Memory B cell (primary cell): ENCODE results near the gene NAT14.
"Not testable (repeated sequence)": the region's sequence is repeated elsewhere in the genome, so short reads cannot be mapped to it uniquely, and the experiment has no call there.

Experiments used
- ATAC-seq: fragments of 150-1000 bp; cut with Tn5 transposase; 2 replicates; pipeline ENCODE4 v1.10.0; 2021; ENCODE audit warnings: low read depth, mild to moderate bottlenecking, moderate library complexity
- DNase-seq, 2 donors: peaks; one replicate each; pipeline ENCODE4 v3.0.0; 2022; ENCODE audit warnings: low spot score in 2 of 2
- H3K27ac Mint-ChIP-seq: one replicate; pipeline ENCODE4 v1.8.0; 2022; ENCODE audit warnings: mild to moderate bottlenecking, moderate library complexity, mixed read lengths
- H3K27me3 Mint-ChIP-seq: one replicate; pipeline ENCODE4 v1.8.0; 2022; ENCODE audit warnings: mixed read lengths
- H3K36me3 Mint-ChIP-seq: one replicate; pipeline ENCODE4 v1.8.0; 2022; ENCODE audit warnings: mild to moderate bottlenecking, mixed read lengths
- H3K4me1 Mint-ChIP-seq: one replicate; pipeline ENCODE4 v1.8.0; 2022; ENCODE audit warnings: mixed read lengths
- H3K4me3 Mint-ChIP-seq: one replicate; pipeline ENCODE4 v1.8.0; 2022; ENCODE audit warnings: mild to moderate bottlenecking, moderate library complexity, mixed read lengths
- H3K9me3 Mint-ChIP-seq: one replicate; pipeline ENCODE4 v1.8.0; 2022; ENCODE audit warnings: mixed read lengths

The NAT14 gene

GRCh38 chr19:55447421-55448174 lies 37.4 kb upstream of the NAT14 start:
- peaks cover 31% of the 10 kb centered on the region for H3K27me3 Mint-ChIP-seq
- no peaks in the 10 kb centered on the region for H3K9me3 Mint-ChIP-seq
- H3K4me1 Mint-ChIP-seq, result peaks cover 16% of the 10 kb centered on the region
- DNase-seq (no peak), ATAC-seq (peak; percentile 22)
- peaks cover 4% of the 10 kb centered on the region for H3K36me3 Mint-ChIP-seq
- no peak overlapping the region for H3K27ac Mint-ChIP-seq
- no peak overlapping the region for H3K4me3 Mint-ChIP-seq

GRCh38 chr19:55448175-55448490 lies 36.9 kb upstream of the NAT14 start:
- not testable (repeated sequence) for H3K36me3 Mint-ChIP-seq, DNase-seq, ATAC-seq, H3K27ac Mint-ChIP-seq, H3K9me3 Mint-ChIP-seq, H3K4me3 Mint-ChIP-seq
- Mint-ChIP-seq H3K4me1 (peaks cover 11% of the 10 kb centered on the region), H3K27me3 (peaks cover 27% of the 10 kb centered on the region)

GRCh38 chr19:55449469-55449868 lies 35.5 kb upstream of the NAT14 start:
- ATAC-seq (no peak), DNase-seq (no peak)
- Mint-ChIP-seq H3K4me3 (no peak overlapping the region), H3K27ac (no peak overlapping the region), H3K9me3 (no peaks in the 10 kb centered on the region), H3K4me1 (peaks cover 14% of the 10 kb centered on the region), H3K27me3 (peaks cover 23% of the 10 kb centered on the region), H3K36me3 (peaks cover 9% of the 10 kb centered on the region)

DNA sequence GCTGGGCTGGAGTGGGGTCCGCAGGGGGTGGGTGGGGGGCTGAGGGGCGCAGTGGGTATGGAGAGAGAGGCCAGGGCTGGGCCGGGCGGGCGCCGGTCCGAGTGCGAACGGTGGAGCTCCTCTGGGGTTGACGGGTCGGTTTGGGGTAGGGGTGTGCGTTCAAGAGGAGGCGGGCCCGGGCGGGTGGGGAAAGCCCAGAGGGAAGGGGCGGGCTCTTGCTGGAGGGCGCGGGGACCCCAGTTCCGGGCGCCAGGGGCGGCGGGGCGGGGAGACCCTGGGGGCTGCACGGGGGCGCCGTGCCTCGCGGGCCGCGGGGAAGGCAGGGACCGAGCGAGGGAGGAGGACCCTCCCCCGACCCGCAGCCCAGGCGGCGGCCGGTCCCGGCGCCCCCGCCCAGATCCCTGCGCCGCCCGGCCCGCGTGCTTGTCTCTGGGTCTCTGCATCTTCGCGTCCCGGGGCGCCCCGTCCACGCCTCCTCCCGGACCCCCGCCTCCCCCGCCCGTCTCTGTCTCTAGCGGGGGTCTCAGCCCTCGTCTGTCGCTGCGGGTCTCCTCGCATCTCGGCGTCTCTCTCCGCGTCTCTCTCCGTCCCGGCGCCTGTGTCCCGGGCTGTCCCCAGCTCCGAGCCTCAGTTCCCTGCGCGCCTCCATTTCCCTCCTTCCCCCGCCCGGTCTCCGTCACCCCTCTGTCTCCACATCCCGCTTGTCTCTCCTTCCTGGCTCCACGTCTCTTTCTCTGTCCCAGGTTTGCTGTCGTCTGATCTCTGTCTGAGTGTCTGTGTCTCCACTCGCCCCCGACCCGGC lies 33.6 kb upstream of the NAT14 start:
- Mint-ChIP-seq H3K4me1 (peaks cover 14% of the 10 kb centered on the region), H3K36me3 (peaks cover 18% of the 10 kb centered on the region), H3K27ac (peak overlapping the region; percentile 89), H3K4me3 (peak overlapping the region; percentile 67), H3K27me3 (peaks cover 18% of the 10 kb centered on the region), H3K9me3 (no peaks in the 10 kb centered on the region)
- no peak for DNase-seq
- ATAC-seq, result peak; percentile 47

- Mint-ChIP-seq H3K27me3 (peaks cover 18% of the 10 kb centered on the region), H3K27ac (no peak overlapping the region), H3K9me3 (no peaks in the 10 kb centered on the region), H3K4me3 (peak overlapping the region; percentile 67), H3K36me3 (peaks cover 18% of the 10 kb centered on the region), H3K4me1 (peaks cover 14% of the 10 kb centered on the region)
- DNase-seq (no peak), ATAC-seq (peak; percentile 38)
Observed at GRCh38 chr19:55451965-55452748, 32.8 kb upstream of the NAT14 start.

DNA sequence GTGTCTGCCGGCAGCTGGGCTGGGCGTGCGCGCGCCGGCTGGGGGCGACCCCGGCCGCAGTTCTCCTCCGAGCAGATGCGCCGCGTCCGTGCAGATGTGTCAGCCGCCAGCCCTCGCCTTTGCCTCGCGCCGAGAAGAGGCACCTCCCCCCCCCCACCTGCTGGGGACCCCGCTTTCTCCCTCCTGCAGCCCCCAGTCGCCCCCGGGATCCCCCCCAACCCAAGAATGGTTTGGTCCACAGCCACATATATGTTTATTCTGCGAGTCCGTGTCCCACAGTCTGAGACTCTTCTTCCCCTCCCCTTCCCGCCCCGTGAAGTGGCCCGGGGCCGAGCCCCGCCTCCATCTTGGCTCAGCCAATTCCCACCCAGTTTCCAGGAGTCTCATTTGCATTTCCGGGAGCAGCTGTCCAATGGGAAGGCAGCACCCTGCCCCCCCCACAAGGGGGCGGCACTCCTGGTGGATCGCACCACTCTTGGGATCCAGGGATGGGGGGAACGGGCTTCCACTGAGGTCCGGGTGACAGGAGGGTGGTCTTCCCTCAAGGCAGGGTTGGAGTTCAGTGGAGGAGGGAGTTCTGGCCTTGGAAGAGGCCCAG lies 32.1 kb upstream of the NAT14 start:
- ATAC-seq, result peak; percentile 24
- Mint-ChIP-seq H3K4me1 (peaks cover 14% of the 10 kb centered on the region), H3K9me3 (no peaks in the 10 kb centered on the region), H3K27ac (no peak overlapping the region), H3K4me3 (no peak overlapping the region), H3K27me3 (peaks cover 18% of the 10 kb centered on the region), H3K36me3 (peaks cover 18% of the 10 kb centered on the region)
- no peak for DNase-seq

GRCh38 chr19:55453511-55454260 lies 31.3 kb upstream of the NAT14 start:
- Mint-ChIP-seq H3K9me3 (no peaks in the 10 kb centered on the region), H3K4me1 (peaks cover 14% of the 10 kb centered on the region), H3K27ac (peak overlapping the region; percentile 9), H3K4me3 (peak overlapping the region; percentile 44), H3K27me3 (peaks cover 18% of the 10 kb centered on the region), H3K36me3 (peaks cover 18% of the 10 kb centered on the region)
- ATAC-seq (no peak), DNase-seq (no peak)

DNA sequence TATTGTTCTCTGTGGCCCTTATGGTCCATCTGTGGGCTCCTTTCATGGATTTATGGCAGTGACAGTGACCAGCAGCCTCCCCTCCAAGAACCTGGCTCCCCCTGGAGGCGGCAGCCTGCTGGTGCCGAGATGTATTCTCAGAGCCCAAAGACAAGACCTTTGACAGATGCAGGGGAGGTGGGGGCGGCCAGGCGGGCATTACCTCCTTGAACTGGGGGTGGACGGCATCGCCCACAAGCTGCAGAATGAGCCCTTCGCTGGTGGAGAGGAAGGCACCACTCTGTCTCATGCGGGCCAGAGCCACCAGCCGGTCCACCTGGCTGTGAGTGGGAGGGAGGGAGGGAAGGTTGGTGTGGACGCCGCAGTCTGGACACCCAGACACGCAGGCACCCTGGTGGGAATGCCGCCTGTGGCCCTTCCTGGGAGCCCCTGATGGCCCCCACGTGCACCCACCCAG lies 30.2 kb upstream of the NAT14 start:
- no peak overlapping the region for H3K4me3 Mint-ChIP-seq
- H3K4me1 Mint-ChIP-seq, result peaks cover 14% of the 10 kb centered on the region
- no peak for ATAC-seq
- H3K27me3 Mint-ChIP-seq, result peaks cover 16% of the 10 kb centered on the region
- no peaks in the 10 kb centered on the region for H3K9me3 Mint-ChIP-seq
- no peak overlapping the region for H3K27ac Mint-ChIP-seq
- peaks cover 18% of the 10 kb centered on the region for H3K36me3 Mint-ChIP-seq
- peak in 1 of 2 donors; percentile 39 for DNase-seq

GRCh38 chr19:55455576-55456235 lies 29.3 kb upstream of the NAT14 start:
- H3K36me3 Mint-ChIP-seq, result peaks cover 16% of the 10 kb centered on the region
- H3K4me1 Mint-ChIP-seq, result peaks cover 15% of the 10 kb centered on the region
- H3K27me3 Mint-ChIP-seq, result peaks cover 11% of the 10 kb centered on the region
- DNase-seq, result no peak
- no peak overlapping the region for H3K4me3 Mint-ChIP-seq
- no peak for ATAC-seq
- no peak overlapping the region for H3K27ac Mint-ChIP-seq
- H3K9me3 Mint-ChIP-seq, result no peaks in the 10 kb centered on the region

DNA sequence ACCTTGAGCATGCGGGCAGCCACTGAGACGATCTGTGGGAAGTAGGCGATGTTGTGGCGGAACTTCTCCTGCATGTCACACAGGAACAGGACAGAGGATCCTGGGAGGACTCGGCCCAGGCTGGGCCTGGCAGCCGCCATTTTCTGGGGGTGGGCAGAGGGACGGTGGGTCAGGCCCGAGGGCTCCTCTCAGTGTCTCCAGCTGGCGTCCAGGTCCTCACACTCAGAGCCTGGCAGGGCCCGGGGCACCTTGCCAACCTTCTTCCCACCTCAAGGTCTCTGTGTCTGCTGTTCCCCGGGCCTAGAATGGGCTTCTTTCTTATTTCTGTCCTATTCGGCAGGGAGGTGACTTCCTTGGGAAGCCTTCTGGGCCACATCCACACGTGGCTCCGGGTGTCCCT lies 28.6 kb upstream of the NAT14 start:
- DNase-seq (no peak), ATAC-seq (no peak)
- H3K9me3 Mint-ChIP-seq, result no peaks in the 10 kb centered on the region
- H3K4me1 Mint-ChIP-seq, result peaks cover 15% of the 10 kb centered on the region
- peaks cover 15% of the 10 kb centered on the region for H3K36me3 Mint-ChIP-seq
- H3K27me3 Mint-ChIP-seq, result peaks cover 7% of the 10 kb centered on the region
- no peak overlapping the region for H3K4me3 Mint-ChIP-seq
- H3K27ac Mint-ChIP-seq, result no peak overlapping the region

DNA sequence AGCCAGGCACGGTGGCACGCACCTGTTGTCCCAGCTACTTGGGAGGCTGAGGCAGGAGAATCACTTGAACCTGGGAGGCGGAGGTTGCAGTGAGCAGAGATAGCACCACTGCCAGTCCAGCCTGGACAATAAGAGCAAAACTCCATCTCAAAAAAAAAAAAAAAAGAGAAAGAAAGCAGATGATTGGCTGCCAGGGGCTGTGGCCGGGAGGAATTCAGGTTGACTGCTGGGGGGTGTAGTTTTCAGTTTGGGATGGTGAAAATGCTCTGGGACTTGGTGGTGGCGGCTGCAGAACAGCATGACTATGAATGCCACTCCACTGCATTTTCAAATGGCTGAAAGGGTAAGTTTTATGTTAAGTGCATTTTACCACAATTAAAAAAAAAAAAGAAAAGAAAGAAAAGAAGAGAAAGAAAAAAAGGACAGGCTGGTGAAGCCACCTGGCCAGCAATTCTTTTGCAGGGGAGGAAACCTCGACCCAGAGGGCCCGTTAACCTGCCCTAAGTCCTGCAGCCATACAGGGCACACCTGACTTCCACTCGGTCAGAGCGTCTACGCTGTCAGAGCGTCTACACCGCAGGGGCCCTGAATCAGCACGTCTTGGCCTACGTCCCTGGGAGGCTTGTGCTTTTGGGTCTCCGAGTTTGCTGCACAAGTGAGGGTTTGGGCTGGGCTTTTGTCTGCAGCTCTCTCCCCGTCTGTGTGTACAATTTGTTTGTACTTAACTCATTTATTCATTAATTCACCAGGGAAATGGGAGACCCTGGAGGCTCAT lies 27.1 kb upstream of the NAT14 start:
- Mint-ChIP-seq H3K4me1 (peaks cover 18% of the 10 kb centered on the region), H3K27me3 (peaks cover 4% of the 10 kb centered on the region), H3K36me3 (peaks cover 15% of the 10 kb centered on the region), H3K27ac (no peak overlapping the region), H3K4me3 (no peak overlapping the region), H3K9me3 (no peaks in the 10 kb centered on the region)
- no peak for ATAC-seq
- DNase-seq, result no peak

GRCh38 chr19:55459551-55459949 lies 25.4 kb upstream of the NAT14 start:
- peak overlapping the region; percentile 86 for H3K4me3 Mint-ChIP-seq
- DNase-seq (no peak), ATAC-seq (no peak)
- H3K36me3 Mint-ChIP-seq, result peaks cover 9% of the 10 kb centered on the region
- no peaks in the 10 kb centered on the region for H3K9me3 Mint-ChIP-seq
- H3K27me3 Mint-ChIP-seq, result peaks cover 2% of the 10 kb centered on the region
- H3K4me1 Mint-ChIP-seq, result peaks cover 18% of the 10 kb centered on the region
- no peak overlapping the region for H3K27ac Mint-ChIP-seq
